Erythroblast (primary cell): ENCODE measurements around the gene FOXE1.

Experiments
- GATA1 ChIP-seq: IDR thresholded peaks from 2 replicates; pipeline ENCODE4 v1.6.1; 2011; ENCODE audit warnings: low read depth, mild to moderate bottlenecking, control low read depth, low read length, moderate library complexity
- POLR2A ChIP-seq: IDR thresholded peaks from 2 replicates; pipeline ENCODE4 v1.6.1; 2011; ENCODE audit warnings: mild to moderate bottlenecking, low read length

GRCh38 chr9:97874624-97875023, 21.6 kb downstream of the FOXE1 start:
- TF ChIP-seq POLR2A (no peak), GATA1 (no peak)
